Breast epithelium (tissue), 4 donors: ENCODE measurements around the gene FAM83F. TPM values are rescaled to one million over a fixed set of nuclear protein-coding genes. Genes with fewer than 3 reads are reported as not detected.
"Not testable (repeated sequence)": the region's sequence is repeated elsewhere in the genome, so short reads cannot be mapped to it uniquely, and the experiment has no call there.

Experiments
- DNase-seq, 2 donors: peaks; one replicate each; pipeline ENCODE4 v3.0.0-alpha.2; 2019; ENCODE audit warnings: low spot score in 2 of 2
- H3K27ac ChIP-seq, 2 donors: fragments of 200-600 bp; sonication (generic) in 1 of 2; one replicate each; pipeline ENCODE4 v1.5.1; 2016 to 2019; ENCODE audit warnings: mild to moderate bottlenecking in 1 of 2
- H3K27me3 ChIP-seq, 2 donors: fragments of 200-600 bp; sonication (generic) in 1 of 2; one replicate each; pipeline versions ENCODE4 v1.5.1 to v1.6.0; 2017 to 2019; ENCODE audit warnings: control low read depth in 1 of 2, mild to moderate bottlenecking in 1 of 2
- H3K36me3 ChIP-seq: fragments of 200-600 bp; one replicate; pipeline ENCODE4 v1.5.1; 2019
- H3K4me1 ChIP-seq, 2 donors: fragments of 200-600 bp; sonication (generic); one replicate each; pipeline ENCODE4 v1.5.1; 2016 to 2019; ENCODE audit warnings: control low read depth in 1 of 2
- H3K4me3 ChIP-seq, 3 donors: fragments of 200-600 bp; sonication (generic); 1 replicate in 2 of 3; 2 replicates in 1 of 3; pipeline ENCODE4 v1.5.1; 2016 to 2019; ENCODE audit warnings: mild to moderate bottlenecking in 3 of 3, moderate library complexity in 2 of 3
- H3K9me3 ChIP-seq, 2 donors: fragments of 200-600 bp; sonication (generic) in 1 of 2; one replicate each; pipeline ENCODE4 v1.5.1; 2016 to 2019; ENCODE audit warnings: control low read depth in 1 of 2
- CTCF ChIP-seq, 3 donors: fragments of 450-650 bp; IDR thresholded peaks; one replicate each; pipeline ENCODE4 v1.5.1; 2016 to 2017; ENCODE audit warnings: antibody characterized with exemption in 3 of 3, mild to moderate bottlenecking in 3 of 3, moderate library complexity in 3 of 3
- POLR2A ChIP-seq: fragments of 450-650 bp; IDR thresholded peaks from one replicate; pipeline ENCODE4 v1.6.1; 2016; ENCODE audit warnings: antibody characterized with exemption, mild to moderate bottlenecking, moderate library complexity
- POLR2AphosphoS5 ChIP-seq, 3 donors: sonication (generic); formaldehyde crosslinking; IDR thresholded peaks; one replicate each; pipeline ENCODE4 v1.6.1; 2017; ENCODE audit warnings: antibody characterized with exemption in 3 of 3
- intact Hi-C: fragments of 100-400 bp; cut with DNase I; formaldehyde crosslinking; loops from one replicate; pipeline ENCODE4 v1.15.1; 2023; ENCODE audit warnings: low total_unique reads
- total RNA-seq, 3 donors: library from RNA; depleted of rRNA; stranded (reverse); fragments of >200 nt; gene quantifications; one replicate each; pipeline ENCODE4 v1.1.0, GENCODE V29; 2016

The FAM83F gene
- total RNA-seq, 3 donors from 2014 or later = 4.5 to 15.5 (median 7.5) TPM

- intact Hi-C loops = no loop called here
- Histone ChIP-seq H3K4me1 (peaks cover 0 to 4% of the 10 kb centered on the region in 2 donors), H3K9me3 (no peaks in the 10 kb centered on the region), H3K36me3 (no peaks in the 10 kb centered on the region), H3K27ac (no peak overlapping the region), H3K4me3 (no peak overlapping the region), H3K27me3 (no peaks in the 10 kb centered on the region)
- TF ChIP-seq POLR2AphosphoS5 (IDR thresholded peaks at IDR 0.05) = no peak
- TF ChIP-seq CTCF (IDR thresholded peaks at IDR 0.05) = no peak
- no peak for TF ChIP-seq POLR2A
- DNase-seq = no peak
Measured at GRCh38 chr22:39992088-39992826, 2.5 kb upstream of the FAM83F start.

DNA sequence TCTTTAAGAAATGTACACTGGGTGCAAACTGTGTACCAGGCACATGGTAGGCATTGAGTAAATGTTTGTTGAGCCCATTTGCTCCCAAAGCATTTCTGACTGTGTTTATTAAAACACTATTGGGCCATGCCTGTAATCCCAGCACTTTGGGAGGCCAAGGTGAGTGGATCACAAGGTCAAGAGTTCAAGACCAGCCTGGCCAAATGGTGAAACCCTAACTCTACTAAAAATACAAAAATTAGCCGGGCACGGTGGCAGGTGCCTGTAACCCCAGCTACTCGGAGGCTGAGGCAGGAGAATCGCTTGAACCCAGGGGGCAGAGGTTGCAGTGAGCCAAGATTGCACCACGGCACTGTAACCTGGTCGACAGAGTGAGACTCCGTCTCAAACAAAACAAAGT lies 1.9 kb upstream of the FAM83F start:
- H3K27me3 ChIP-seq, H3K4me1 ChIP-seq, H3K9me3 ChIP-seq, H3K36me3 ChIP-seq, H3K27ac ChIP-seq, intact Hi-C loops, DNase-seq, H3K4me3 ChIP-seq: not testable (repeated sequence)

- no peaks in the 10 kb centered on the region for H3K9me3 ChIP-seq
- H3K27ac ChIP-seq = peak overlapping the region in 1 of 2 donors; percentile 80
- intact Hi-C loops = no loop called here
- no peak for TF ChIP-seq POLR2A
- no peak for TF ChIP-seq CTCF (IDR thresholded peaks at IDR 0.05)
- no peak for TF ChIP-seq POLR2AphosphoS5 (IDR thresholded peaks at IDR 0.05)
- no peaks in the 10 kb centered on the region for H3K27me3 ChIP-seq
- DNase-seq = no peak
- H3K4me3 ChIP-seq = peak overlapping the region in 2 of 3 donors; percentile 71
- H3K36me3 ChIP-seq = no peaks in the 10 kb centered on the region
- peaks cover 0 to 17% of the 10 kb centered on the region in 2 donors for H3K4me1 ChIP-seq
Measured at GRCh38 chr22:39994041-39994565, 651 bp upstream of the FAM83F start.

- Histone ChIP-seq H3K27me3 (no peaks in the 10 kb centered on the region), H3K36me3 (no peaks in the 10 kb centered on the region), H3K4me1 (peaks cover 0 to 28% of the 10 kb centered on the region in 2 donors), H3K9me3 (no peaks in the 10 kb centered on the region), H3K4me3 (peak overlapping the region; percentile 4 to 71 (median 71)), H3K27ac (peak overlapping the region; percentile 80 to 83)
- intact Hi-C loops = no loop called here
- no peak for DNase-seq
- TF ChIP-seq POLR2AphosphoS5 (IDR thresholded peaks at IDR 0.05) (no peak), CTCF (IDR thresholded peaks at IDR 0.05) (no peak), POLR2A (no peak)
Measured at GRCh38 chr22:39995393-39996252, 869 bp downstream of the FAM83F start.

- intact Hi-C loops = no loop called here
Measured at GRCh38 chr22:39996732-39997131, 2.0 kb downstream of the FAM83F start.

More at GRCh38 chr22:39996732-39997131, 2.0 kb downstream of the FAM83F start:
- Histone ChIP-seq H3K4me3 (peak overlapping the region in 2 of 3 donors; percentile 71), H3K36me3 (no peaks in the 10 kb centered on the region), H3K9me3 (no peaks in the 10 kb centered on the region), H3K27me3 (no peaks in the 10 kb centered on the region), H3K4me1 (peaks cover 0 to 28% of the 10 kb centered on the region in 2 donors), H3K27ac (peak overlapping the region in 1 of 2 donors; percentile 83)
- DNase-seq = no peak
- no peak for TF ChIP-seq POLR2AphosphoS5 (IDR thresholded peaks at IDR 0.05)
- TF ChIP-seq CTCF (IDR thresholded peaks at IDR 0.05) = no peak
- no peak for TF ChIP-seq POLR2A
